ENCODE data around the gene LTB.

- TF ChIP-seq, protein P1, sequence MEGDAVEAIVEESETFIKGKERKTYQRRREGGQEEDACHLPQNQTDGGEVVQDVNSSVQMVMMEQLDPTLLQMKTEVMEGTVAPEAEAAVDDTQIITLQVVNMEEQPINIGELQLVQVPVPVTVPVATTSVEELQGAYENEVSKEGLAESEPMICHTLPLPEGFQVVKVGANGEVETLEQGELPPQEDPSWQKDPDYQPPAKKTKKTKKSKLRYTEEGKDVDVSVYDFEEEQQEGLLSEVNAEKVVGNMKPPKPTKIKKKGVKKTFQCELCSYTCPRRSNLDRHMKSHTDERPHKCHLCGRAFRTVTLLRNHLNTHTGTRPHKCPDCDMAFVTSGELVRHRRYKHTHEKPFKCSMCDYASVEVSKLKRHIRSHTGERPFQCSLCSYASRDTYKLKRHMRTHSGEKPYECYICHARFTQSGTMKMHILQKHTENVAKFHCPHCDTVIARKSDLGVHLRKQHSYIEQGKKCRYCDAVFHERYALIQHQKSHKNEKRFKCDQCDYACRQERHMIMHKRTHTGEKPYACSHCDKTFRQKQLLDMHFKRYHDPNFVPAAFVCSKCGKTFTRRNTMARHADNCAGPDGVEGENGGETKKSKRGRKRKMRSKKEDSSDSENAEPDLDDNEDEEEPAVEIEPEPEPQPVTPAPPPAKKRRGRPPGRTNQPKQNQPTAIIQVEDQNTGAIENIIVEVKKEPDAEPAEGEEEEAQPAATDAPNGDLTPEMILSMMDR (IDR thresholded peaks at IDR 0.05) = no peak
- TF ChIP-seq ZFX (IDR thresholded peaks at IDR 0.05; ENCODE audit: borderline replicate concordance) = no peak
Observed at GRCh38 chr6:31541059-31541657, 41.1 kb downstream of the LTB start.

Data from 22Rv1 (cell line).